Caco-2 (cell line): ENCODE data around the gene KLHL11. TPM values are rescaled to one million over a fixed set of nuclear protein-coding genes. Genes with fewer than 3 reads are reported as not detected.

Experiments used
- BruUV-seq: library from RNA; stranded (reverse); fragments of 400-500 nt; replicated peaks from 2 replicates; lab custom pipeline; 2021; lab: Mats Ljungman, UMichigan
- CTCF ChIA-PET: fragments of 300-600 bp; sonication (Branson Sonifier 250); formaldehyde crosslinking; loops from one replicate; lab custom pipeline; 2022; ENCODE audit warnings: antibody characterized with exemption; lab: Charles Lee
- POLR2A ChIA-PET: fragments of 300-600 bp; sonication (Branson Sonifier 250); formaldehyde crosslinking; loops from one replicate; lab custom pipeline; 2022; ENCODE audit warnings: antibody characterized with exemption; lab: Charles Lee
- DNase-seq, 2 experiments: peaks; one replicate each; pipeline versions ENCODE4 v3.0.0 to v3.0.0-alpha.2; 2020 to 2022
- H3K27me3 ChIP-seq: replicated peaks from 2 replicates; pipeline ENCODE4 v1.6.0; 2011; ENCODE audit warnings: low read length; ENCODE audit not compliant: control insufficient read depth, insufficient read depth
- H3K36me3 ChIP-seq: 2 replicates; pipeline ENCODE4 v1.5.1; 2011; ENCODE audit warnings: low read length; ENCODE audit not compliant: control insufficient read depth, insufficient read depth
- H3K4me1 ChIP-seq: fragments of 250-450 bp; sonication (Bioruptor Pico); 2 replicates; pipeline ENCODE4 v1.5.1; 2020; ENCODE audit warnings: mild to moderate bottlenecking
- H3K4me3 ChIP-seq: 2 replicates; pipeline ENCODE4 v1.5.1; 2011; ENCODE audit warnings: low read depth, mild to moderate bottlenecking, control low read depth, low read length
- H3K9me3 ChIP-seq: fragments of 250-450 bp; sonication (Bioruptor Pico); 2 replicates; pipeline ENCODE4 v1.5.1; 2020; ENCODE audit warnings: mild to moderate bottlenecking, moderate library complexity
- H3K27ac Mint-ChIP-seq: one replicate; pipeline ENCODE4 v1.8.0; 2022; ENCODE audit warnings: mixed read lengths; ENCODE audit not compliant: unreplicated experiment
- H3K27me3 Mint-ChIP-seq: one replicate; pipeline ENCODE4 v1.8.0; 2022; ENCODE audit warnings: mixed read lengths; ENCODE audit not compliant: insufficient read depth, unreplicated experiment
- H3K36me3 Mint-ChIP-seq: one replicate; pipeline ENCODE4 v1.8.0; 2022; ENCODE audit warnings: mild to moderate bottlenecking, mixed read lengths; ENCODE audit not compliant: insufficient read depth, unreplicated experiment
- H3K4me1 Mint-ChIP-seq: one replicate; pipeline ENCODE4 v1.8.0; 2022; ENCODE audit warnings: low read depth, mixed read lengths; ENCODE audit not compliant: unreplicated experiment
- H3K4me3 Mint-ChIP-seq: one replicate; pipeline ENCODE4 v1.8.0; 2022; ENCODE audit warnings: mild to moderate bottlenecking, moderate library complexity, mixed read lengths; ENCODE audit not compliant: unreplicated experiment
- H3K9me3 Mint-ChIP-seq: one replicate; pipeline ENCODE4 v1.8.0; 2022; ENCODE audit warnings: mixed read lengths; ENCODE audit not compliant: unreplicated experiment
- intact Hi-C: fragments of 100-400 bp; cut with micrococcal nuclease; formaldehyde crosslinking; loops from one replicate; pipeline ENCODE4 v1.10.0; 2022; ENCODE audit not compliant: unreplicated experiment
- total RNA-seq: library from RNA; stranded (reverse); gene quantifications from 2 replicates; pipeline ENCODE4 v1.2.3, GENCODE V29; 2022
- TF ChIP-seq, protein P1 (sequence below), 2 experiments: fragments of 200-600 bp in 1 of 2; IDR thresholded peaks; 1 replicate in 1 of 2; 2 replicates in 1 of 2; pipeline versions ENCODE4 v1.5.1 to v1.8.0; 2011 to 2022; ENCODE audit warnings: antibody characterized with exemption in 1 of 2, control low read depth in 1 of 2, inconsistent platforms in 1 of 2, low read depth in 1 of 2, low read length in 1 of 2, mild to moderate bottlenecking in 1 of 2, moderate library complexity in 1 of 2; ENCODE audit not compliant: insufficient read depth in 1 of 2, severe bottlenecking in 1 of 2, unreplicated experiment in 1 of 2

KLHL11 gene
- total RNA-seq, 1 experiment from 2014 or later, result 22.2 TPM

DNA sequence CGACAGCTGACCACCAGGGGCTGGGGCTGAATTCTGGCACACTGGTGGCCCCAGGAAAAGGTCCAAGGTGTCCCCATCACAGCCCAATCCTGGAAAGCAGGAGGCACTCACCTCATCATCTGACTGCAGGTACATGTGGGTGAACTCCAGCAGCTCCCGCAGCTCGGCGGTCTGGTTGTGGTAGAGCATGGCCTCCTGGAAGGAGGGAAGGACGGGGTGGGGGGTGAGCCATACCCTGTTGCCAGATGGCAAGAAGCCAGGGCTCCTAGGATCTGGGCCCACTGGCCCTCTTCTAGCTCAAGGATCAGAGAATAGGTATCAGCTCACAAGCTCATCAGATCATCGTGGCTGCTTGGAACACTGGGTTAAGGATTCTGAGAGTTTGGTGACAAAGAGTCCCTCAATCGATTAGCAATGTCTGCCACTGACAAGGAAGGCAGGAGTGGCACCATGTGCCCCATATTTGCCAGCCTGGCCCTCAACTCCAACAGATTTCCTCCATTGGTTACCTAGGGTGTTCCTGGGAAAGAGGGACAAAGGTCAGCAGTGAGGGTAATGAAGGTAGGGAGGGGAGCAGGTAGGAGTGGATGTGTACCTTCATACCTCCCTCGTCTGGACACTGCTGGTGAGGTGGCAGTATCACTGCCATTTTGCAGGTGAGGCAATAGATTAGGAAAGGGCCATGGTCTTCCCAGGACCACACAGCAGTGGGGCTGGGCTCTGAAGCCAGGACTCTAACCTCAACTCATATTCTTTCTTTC is 58.4 kb downstream of the KLHL11 start:
- H3K36me3 Mint-ChIP-seq, result peaks cover 58% of the 10 kb centered on the region
- POLR2A ChIA-PET, result no interaction called here
- BruUV-seq, result no TSS peak

More for the DNA sequence above, 58.4 kb downstream of the KLHL11 start:
- CTCF ChIA-PET, result no interaction called here
- Mint-ChIP-seq H3K27ac (no peak overlapping the region), H3K9me3 (no peaks in the 10 kb centered on the region), H3K27me3 (no peaks in the 10 kb centered on the region), H3K4me3 (no peak overlapping the region), H3K4me1 (no peaks in the 10 kb centered on the region)
- peaks cover 13% of the 10 kb centered on the region for H3K4me1 ChIP-seq
- intact Hi-C loops, result no loop called here
- peaks cover 3% of the 10 kb centered on the region; the same call in 1 of the 2 replicates for H3K36me3 ChIP-seq
- H3K9me3 ChIP-seq, result no peaks in the 10 kb centered on the region
- H3K4me3 ChIP-seq, result no peak overlapping the region
- TF ChIP-seq, protein P1, sequence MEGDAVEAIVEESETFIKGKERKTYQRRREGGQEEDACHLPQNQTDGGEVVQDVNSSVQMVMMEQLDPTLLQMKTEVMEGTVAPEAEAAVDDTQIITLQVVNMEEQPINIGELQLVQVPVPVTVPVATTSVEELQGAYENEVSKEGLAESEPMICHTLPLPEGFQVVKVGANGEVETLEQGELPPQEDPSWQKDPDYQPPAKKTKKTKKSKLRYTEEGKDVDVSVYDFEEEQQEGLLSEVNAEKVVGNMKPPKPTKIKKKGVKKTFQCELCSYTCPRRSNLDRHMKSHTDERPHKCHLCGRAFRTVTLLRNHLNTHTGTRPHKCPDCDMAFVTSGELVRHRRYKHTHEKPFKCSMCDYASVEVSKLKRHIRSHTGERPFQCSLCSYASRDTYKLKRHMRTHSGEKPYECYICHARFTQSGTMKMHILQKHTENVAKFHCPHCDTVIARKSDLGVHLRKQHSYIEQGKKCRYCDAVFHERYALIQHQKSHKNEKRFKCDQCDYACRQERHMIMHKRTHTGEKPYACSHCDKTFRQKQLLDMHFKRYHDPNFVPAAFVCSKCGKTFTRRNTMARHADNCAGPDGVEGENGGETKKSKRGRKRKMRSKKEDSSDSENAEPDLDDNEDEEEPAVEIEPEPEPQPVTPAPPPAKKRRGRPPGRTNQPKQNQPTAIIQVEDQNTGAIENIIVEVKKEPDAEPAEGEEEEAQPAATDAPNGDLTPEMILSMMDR (IDR thresholded peaks at IDR 0.05; ENCODE audit: insufficient read depth in 1 of 2, low read depth in 1 of 2, low read length in 1 of 2, severe bottlenecking in 1 of 2, unreplicated experiment in 1 of 2), result no peak
- H3K27me3 ChIP-seq, result no peaks in the 10 kb centered on the region
- no peak for DNase-seq

Other genes starting within 250 kb of the KLHL11 start
- gene KRT17, start 240.8 kb downstream of the KLHL11 start, total RNA-seq, result 2.8 and 3.4 TPM in 2 replicates
- 759 and 783 TPM in 2 replicates for gene EIF1, start 176.5 kb downstream of the KLHL11 start, total RNA-seq
- gene GAST, start 153.1 kb downstream of the KLHL11 start, total RNA-seq, result 0.75 TPM in 1 of 2 replicates, not detected in the other
- gene HAP1, start 130.8 kb downstream of the KLHL11 start, total RNA-seq, result 3.2 and 3.3 TPM in 2 replicates
- 392 and 419 TPM in 2 replicates for gene JUP, start 78.7 kb downstream of the KLHL11 start, total RNA-seq
- 34.1 and 39.2 TPM in 2 replicates for gene P3H4, start 53.5 kb downstream of the KLHL11 start, total RNA-seq
- gene FKBP10, start 52.4 kb downstream of the KLHL11 start, total RNA-seq, result 112 and 132 TPM in 2 replicates
- gene NT5C3B, start 29.2 kb downstream of the KLHL11 start, total RNA-seq, result 85.4 and 94.5 TPM in 2 replicates
- not detected in 2 replicates for gene KLHL10, start 27.6 kb downstream of the KLHL11 start, total RNA-seq
- gene ACLY, start 53.5 kb upstream of the KLHL11 start, total RNA-seq, result 246 and 252 TPM in 2 replicates
- gene ODAD4, start 65.2 kb upstream of the KLHL11 start, total RNA-seq, result 0.98 and 1.3 TPM in 2 replicates
- 90.1 and 94.5 TPM in 2 replicates for gene CNP, start 101.4 kb upstream of the KLHL11 start, total RNA-seq
- 147 and 156 TPM in 2 replicates for gene DNAJC7, start 152.0 kb upstream of the KLHL11 start, total RNA-seq
- gene NKIRAS2, start 154.7 kb upstream of the KLHL11 start, total RNA-seq, result 51.6 and 55.0 TPM in 2 replicates
- gene C17orf113, start 185.2 kb upstream of the KLHL11 start, total RNA-seq, result 3.8 and 4.7 TPM in 2 replicates
- gene ZNF385C, start 233.1 kb upstream of the KLHL11 start, total RNA-seq, result 1.00 and 1.5 TPM in 2 replicates
- 0.79 TPM in 2 replicates for gene DHX58, start 247.3 kb upstream of the KLHL11 start, total RNA-seq